ENCODE results near the gene COL11A2.
"Not testable (repeated sequence)": the region's sequence is repeated elsewhere in the genome, so short reads cannot be mapped to it uniquely, and the experiment has no call there.

COL11A2 gene

DNA sequence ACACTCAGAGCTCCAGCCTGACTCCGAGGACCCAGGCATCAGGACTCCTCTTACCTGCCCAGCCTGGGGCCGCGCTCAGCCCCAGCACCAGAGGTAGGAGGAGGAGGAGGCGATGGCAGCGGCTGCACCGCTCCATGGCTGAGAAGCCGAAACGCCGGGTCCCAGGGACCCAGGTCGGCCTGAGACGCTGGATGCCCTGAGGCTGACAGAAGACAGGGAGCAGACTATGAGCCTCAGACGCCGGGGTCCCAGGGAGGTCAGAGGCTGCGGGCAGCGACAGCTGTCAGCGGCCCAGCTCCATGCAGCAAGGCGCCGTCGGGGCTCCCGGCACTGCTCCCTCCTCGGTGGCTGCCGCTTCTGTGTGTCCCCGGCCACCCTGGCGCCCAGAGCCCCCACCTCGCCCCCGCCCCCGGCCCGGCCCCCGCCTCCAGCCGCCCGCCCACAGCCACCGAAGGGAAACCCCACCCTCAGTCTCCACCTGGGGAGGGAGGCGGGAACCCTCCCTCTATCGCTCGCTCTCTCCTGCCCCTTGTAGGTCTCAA is at the start of gene COL11A2:
Gene COL11A2, minus strand, starts transcription at position 363 of the 542 bp plus-strand sequence. Its CDS starts 227 bp downstream, at position 136.
- peak within 1 kb of the TSS; percentile 72 for H3K4me3 ChIP-seq (ENCODE audit: low read depth, low read length)

DNA sequence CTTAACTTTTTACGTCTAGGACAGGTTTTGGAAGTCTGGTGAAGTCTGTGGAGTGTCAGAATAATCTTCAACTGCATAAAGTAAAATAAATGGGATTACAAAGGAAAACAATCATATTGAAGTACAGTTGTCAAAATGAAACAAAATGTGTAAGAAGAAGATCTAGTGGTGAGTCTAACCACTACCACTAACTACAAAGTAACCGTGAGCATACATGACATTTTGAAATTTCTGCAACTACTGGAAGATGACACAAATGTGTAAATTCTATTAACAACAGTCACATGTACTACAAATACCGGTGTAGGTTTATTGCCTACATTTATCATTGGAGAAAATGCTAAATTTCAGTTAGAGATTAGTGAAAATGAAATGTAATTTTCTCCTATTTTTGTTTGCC is 49.7 kb upstream of the COL11A2 start:
- H3K4me3 ChIP-seq (ENCODE audit: low read depth, low read length), result no peak overlapping the region

DNA sequence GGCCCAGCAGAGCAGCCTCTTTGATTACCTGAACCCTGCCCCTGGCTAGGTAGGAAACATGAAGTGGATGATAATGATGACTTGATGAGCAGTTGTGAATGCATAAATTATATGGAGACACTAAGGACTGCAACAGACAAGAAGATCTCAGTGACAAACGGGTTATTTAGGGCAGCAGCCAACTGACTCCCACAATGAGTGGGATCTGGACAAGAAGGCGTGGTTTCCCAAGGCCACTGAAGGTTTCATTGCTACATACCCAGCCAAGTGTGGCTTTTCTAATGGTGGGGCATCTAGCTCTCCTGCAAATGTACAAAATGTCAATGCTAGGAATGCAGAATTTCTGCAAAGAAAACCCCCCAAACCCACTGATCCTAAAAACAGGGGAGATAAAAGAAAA is 45.5 kb upstream of the COL11A2 start:
- no peak overlapping the region for H3K4me3 ChIP-seq (ENCODE audit: low read depth, low read length)

DNA sequence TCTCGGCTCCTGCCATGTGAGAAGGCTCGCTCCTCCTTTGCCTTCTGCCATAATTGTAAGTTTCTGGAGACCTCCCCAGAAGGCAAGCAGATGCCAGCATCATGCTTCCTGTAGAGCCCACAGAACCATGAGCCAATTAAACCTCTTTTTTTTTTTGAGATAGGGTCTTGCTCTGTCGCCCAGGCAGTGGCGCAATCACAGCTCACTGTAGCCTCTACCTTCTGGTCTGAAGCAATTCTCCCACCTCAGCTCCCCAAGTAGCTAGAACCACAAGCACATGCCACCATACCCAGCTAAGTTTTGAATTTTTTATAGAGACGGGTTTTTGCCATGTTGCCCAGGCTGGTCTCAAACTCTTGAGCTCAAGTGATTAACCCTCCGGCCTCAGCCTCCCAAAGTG is 44.6 kb upstream of the COL11A2 start:
- no peak overlapping the region for H3K4me3 ChIP-seq (ENCODE audit: low read depth, low read length)

DNA sequence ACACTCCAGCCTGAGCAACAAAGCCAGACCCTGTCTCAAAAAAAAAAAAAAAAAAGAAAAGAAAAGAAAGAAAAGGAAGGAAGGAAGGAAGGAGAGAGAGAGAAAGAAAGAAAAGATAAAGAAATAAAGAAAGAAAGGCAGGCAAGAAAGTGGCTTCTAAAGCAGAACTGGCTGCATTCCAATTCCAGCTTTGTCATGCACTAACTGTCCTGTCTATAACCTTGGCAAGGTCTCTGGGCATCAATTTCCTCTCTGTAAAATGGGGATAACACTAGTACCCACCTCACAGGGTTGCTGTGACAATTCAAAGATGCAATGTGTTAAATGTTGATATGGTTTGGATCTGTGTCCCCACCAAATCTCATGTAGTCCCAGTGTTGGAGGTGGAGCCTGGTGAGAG is 44.1 kb upstream of the COL11A2 start:
- no peak overlapping the region for H3K4me3 ChIP-seq (ENCODE audit: low read depth, low read length)

DNA sequence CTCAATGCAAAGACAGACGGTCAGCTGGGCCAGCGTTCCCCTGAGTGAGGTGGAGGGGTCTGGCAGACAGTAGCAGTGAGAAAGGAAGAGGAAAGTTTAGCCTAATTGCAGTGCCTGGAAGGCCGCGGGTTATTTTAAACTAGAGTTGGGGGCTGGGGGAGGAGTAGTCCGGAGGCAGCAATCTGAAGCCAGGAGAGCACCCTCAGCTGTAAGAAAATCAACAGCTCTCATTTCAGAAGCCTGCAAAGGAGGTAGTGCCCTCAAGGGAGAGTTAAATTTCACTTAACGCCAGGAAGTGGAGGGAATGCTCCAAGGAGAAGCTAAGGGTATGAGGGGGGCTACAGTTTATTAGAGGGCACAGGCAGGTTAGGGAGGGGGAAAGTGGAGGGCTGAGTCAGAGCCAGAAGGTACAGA is 43.0 kb upstream of the COL11A2 start:
- no peak overlapping the region for H3K4me3 ChIP-seq (ENCODE audit: low read depth, low read length)

DNA sequence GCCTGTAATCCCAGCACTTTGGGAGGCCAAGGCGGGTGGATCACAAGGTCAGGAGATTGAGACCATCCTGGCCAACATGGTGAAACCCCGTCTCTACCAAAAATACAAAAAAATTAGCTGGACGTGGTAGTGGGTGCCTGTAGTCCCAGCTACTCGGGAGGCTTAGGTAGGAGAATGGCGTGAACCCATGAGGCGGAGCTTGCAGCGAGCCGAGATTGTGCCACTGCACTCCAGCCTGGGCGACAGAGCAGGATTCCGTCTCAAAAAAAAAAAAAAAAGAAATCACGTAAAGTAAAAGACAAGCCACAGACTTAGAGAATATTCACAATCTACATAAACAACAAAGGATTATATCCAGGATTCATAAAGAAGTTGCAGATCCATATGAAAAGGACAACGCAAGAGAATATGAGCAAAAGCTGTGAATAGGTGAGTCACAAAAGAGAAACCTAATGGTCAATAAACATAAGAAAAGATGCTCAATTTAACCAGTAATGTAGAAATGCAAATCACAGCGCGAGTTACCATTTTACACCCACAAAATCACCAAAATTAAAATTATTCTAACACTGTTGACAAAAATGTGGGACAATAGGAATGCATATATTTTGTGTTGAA is 34.3 kb upstream of the COL11A2 start:
- not testable (repeated sequence) for H3K4me3 ChIP-seq (ENCODE audit: low read depth, low read length)

DNA sequence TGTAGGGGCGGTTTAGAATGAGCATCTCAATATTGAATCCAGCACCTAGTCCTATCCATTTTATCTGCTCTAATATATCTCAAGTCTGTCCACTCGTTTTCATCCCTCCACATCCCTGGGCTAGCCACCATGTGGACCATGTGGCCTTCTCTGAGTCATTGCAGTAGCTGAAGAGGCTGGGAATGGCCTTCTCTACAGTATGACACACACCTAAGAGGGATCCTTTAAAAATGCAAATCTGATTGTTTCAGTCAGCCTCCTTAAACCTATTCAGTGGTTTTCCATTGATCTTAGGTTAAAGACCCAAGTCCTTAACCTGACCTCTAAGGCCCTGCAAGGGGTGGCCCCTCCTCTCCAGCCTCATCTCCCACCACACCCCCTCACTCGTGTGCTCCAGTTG is 25.4 kb upstream of the COL11A2 start:
- H3K4me3 ChIP-seq (ENCODE audit: low read depth, low read length), result no peak overlapping the region

DNA sequence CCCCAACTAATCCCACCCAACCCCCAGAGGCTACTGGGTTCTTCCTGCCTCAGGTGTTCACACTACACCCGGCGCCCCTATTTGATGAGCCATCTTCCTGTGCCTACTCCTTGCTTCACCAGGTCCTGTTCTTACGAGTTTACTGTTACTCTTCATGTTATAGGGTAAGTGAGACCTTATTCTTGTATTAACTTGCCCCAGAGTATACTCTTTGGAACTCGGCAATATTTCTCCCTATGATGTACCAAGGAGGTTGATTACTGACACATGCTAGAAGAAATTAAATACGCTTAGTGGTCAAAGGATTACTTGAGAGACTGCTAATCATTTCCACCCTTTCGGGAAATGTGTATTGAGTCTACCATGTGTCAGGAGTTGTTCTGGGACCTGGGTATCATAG is 25.0 kb upstream of the COL11A2 start:
- H3K4me3 ChIP-seq (ENCODE audit: low read depth, low read length), result no peak overlapping the region

DNA sequence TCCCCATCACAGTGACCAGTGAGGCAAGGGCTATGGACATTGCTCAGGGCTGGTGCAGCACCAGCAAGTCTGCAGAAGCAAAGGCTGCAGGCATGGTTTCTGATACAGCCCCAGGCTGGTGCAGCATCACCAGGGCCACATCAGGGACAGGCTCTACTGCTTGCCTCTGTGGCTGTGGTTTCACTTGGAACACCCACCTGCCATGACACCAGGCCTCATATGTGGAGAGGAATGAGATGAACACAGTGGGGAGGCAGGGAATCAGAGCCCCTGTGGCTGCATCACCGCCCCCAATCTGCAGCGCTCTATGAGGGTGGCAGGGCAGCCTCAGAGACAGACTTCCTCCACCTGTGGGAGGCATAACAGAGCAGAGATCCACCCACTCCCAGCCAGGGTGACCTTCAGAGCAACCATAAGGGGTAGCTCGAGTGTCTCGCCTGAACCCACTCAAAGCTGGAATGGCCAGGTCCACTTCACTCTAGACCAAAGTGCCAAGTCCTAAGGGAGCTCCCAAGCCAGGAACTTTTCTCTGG is 23.9 kb upstream of the COL11A2 start:
- H3K4me3 ChIP-seq (ENCODE audit: low read depth, low read length), result no peak overlapping the region

DNA sequence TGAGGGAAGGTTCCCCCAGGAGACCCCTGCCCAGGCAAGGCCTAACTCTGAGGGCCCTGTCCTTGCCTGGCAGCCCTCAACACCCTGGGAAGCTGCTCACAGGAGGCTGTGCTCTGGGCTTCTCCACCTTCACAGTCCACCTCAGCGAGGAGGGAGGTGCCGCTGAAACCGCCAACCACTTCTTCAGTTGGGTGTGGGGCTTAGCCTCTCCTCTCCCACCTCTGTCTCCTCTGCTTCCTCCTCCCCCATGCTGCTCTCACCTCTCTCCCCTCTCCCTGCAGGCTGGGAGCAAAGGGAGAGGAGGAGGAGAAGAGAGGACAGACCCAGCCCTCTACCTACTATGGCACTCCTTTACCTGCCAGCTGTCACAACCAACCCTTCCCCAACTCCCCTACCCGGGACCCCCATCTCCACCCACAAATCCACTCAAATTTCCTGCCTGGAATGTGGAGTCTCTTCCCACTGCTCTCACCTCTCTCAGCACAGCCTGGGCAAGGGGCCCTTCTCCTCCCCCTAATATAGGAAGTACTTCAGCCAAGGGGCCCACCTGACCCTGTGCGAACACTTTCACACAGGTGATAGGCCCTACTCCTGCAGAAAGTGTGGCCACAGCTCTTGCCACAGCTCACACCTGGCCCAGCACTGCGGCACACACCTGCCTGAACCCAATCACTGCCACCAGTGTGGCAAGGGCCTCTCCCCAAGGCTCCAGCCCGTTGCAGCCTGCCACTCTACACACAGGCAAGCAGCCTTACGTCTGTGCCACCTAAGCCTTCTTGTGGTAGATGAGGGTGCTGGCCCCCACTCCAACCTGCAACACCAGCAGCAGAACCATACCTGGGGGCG is 23.2 kb upstream of the COL11A2 start:
- no peak overlapping the region for H3K4me3 ChIP-seq (ENCODE audit: low read depth, low read length)

DNA sequence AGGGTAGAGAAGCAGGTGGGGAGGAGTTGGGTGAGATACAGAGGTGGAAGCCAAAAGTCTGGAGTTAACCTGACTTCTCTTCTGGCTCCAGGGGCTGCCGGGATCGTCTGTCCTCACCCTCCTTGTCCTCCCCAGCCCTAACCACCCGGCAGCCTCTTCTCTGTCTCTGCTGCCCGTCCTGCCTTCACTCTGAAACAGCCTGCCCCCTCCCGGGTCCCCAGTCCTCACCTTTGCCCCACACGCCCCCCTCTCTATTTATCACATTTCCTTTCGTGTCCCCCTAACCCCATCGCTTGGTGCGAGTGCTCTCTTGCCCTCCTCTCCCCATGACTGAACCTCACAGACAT is 21.7 kb upstream of the COL11A2 start:
- H3K4me3 ChIP-seq (ENCODE audit: low read depth, low read length), result peak overlapping the region; percentile 56

DNA sequence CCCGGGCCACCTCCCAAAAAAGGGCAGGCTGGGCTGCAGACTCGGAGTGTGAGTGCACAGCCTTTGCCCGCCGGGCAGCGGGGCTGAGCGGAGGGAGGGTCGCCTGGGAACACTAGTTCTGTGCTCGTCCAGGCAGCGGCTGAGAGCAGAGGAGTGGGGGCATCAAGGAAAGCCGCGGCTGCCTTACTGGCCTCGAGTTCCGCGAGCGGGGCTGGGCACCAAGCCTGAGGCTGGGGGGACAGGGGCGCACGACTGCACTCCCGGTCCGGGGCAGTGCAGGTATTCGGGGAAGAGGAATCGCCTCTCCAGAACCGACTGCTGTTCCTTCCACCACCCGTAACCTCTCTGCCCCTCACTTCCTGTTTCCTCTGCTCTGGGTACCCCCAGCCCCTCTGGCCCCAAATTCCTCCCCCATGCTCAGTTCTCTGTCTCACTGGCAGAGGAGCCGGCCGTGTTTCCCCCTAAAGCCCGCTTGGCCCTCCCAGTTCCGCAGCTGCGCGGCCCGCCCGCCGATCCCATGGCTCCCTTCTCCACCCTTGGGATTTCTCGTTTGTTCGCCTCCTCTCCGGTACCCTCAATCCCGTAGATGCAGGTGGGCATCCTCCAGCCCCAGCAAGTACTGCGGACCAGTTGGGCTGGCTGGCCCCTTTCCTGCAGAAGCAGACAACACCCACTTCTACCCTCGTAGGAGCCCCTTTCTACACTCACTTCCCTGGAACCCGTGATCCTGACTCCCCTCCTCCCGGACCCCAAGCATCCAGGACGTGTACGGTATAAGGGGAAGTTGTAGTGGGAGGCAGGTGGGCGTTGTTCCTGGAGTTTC is 21.1 kb upstream of the COL11A2 start:
- H3K4me3 ChIP-seq (ENCODE audit: low read depth, low read length), result peak overlapping the region; percentile 56

DNA sequence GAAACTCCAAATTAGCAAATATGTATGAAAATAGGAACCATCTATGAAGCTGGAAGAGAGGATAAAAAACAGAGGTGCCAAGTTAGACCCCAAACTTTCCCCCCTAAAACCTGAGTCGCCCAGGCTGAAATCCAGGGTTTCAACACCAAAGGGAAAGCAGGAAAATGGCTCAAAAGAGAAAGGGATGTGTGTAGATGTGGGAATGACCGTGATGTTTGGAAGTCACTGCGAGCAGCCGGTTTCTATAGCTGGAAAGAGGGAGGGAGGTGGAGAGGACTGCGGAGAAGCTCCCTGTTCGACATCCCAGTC is 20.5 kb upstream of the COL11A2 start:
- peak overlapping the region; percentile 56 for H3K4me3 ChIP-seq (ENCODE audit: low read depth, low read length)

DNA sequence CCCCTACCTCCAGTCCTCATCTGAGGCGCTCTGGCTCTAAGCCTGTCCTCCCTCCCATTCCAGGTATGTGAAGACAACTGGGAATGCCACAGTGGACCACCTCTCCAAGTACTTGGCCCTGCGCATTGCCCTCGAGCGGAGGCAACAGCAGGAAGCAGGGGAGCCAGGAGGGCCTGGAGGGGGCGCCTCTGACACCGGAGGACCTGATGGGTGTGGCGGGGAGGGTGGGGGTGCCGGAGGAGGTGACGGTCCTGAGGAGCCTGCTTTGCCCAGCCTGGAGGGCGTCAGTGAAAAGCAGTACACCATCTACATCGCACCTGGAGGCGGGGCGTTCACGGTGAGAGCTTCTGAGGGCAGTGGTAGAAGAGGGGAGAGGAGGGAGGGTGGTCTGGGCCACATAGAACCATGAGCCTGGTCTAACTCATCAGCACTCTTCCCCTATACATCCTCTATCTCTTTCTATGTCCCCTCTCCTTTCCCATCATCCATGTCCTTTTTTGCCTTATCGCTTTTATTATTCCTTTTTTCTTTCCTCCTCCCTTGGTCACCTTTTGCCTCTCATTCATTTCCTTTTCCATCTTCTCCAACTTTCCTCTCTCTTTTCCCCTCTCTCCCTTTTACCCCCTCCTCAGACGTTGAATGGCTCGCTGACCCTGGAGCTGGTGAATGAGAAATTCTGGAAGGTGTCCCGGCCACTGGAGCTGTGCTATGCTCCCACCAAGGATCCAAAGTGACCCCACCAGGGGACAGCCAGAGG is 19.6 kb upstream of the COL11A2 start:
- H3K4me3 ChIP-seq (ENCODE audit: low read depth, low read length), result no peak overlapping the region

DNA sequence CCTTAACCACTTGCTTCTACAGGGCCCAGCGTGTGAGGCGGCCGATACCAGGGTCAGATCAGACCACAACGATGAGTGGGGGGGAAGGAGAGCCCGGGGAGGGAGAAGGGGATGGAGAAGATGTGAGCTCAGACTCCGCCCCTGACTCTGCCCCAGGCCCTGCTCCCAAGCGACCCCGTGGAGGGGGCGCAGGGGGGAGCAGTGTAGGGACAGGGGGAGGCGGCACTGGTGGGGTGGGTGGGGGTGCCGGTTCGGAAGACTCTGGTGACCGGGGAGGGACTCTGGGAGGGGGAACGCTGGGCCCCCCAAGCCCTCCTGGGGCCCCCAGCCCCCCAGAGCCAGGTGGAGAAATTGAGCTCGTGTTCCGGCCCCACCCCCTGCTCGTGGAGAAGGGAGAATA is 18.9 kb upstream of the COL11A2 start:
- H3K4me3 ChIP-seq (ENCODE audit: low read depth, low read length), result no peak overlapping the region

DNA sequence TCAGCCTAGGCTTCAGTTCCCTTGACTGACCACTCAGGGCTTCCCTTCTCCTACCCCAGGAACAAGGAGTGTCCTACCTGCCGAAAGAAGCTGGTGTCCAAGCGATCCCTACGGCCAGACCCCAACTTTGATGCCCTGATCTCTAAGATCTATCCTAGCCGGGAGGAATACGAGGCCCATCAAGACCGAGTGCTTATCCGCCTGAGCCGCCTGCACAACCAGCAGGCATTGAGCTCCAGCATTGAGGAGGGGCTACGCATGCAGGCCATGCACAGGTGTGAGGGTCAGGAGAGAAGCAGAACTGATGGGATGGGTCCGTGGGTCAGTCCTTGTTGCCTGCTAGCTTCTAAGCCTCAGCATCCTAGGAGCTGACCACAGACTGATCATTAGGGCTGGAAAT is 17.6 kb upstream of the COL11A2 start:
- H3K4me3 ChIP-seq (ENCODE audit: low read depth, low read length), result no peak overlapping the region

DNA sequence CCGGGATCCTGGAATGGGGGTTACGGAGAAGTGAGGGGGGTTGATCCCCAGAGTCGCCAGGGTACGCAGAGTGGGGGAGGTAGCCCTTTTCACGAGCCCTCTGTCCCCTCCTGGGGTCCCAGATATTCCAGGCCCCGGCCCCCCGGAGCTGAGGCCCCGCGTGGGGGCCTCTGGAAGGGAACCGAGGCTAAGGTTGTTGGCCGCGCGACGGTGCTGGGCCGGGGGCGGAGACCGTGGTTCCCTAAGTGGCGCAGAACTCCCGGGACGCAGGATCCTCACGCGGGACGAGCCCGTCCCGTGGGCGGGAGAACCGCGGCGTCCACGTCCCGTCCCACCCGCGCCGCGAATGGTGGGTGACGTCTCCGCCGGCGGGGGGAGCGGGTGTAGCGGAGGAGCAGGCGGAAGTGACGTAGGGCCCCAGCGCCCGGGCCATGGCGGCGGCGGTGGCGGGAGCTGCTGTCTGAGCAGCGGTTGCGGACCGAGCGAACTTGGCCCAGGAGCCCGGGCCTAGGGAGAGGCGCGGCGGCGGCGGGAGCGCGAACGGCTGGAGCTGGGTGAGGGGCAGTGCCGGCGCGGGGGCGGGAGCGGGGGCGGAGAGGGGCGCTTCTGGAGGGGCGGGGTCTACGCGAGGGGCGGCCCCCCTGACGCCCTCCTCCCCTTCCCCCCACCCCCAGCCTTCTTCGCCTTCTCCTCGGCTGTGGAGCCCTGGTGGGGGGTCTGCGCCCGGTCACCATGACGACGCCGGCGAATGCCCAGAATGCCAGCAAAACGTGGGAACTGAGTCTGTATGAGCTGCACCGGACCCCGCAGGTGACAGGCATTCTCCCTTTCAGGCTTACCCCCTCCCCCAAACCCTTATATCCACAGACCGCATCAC is 16.1 kb upstream of the COL11A2 start, which contains the start of gene RING1:
Gene RING1, plus strand, starts transcription at position 410 of the 877 bp plus-strand sequence. Its CDS starts 323 bp downstream, at position 733.
- peak within 1 kb of the TSS; percentile 81 for H3K4me3 ChIP-seq (ENCODE audit: low read depth, low read length)

DNA sequence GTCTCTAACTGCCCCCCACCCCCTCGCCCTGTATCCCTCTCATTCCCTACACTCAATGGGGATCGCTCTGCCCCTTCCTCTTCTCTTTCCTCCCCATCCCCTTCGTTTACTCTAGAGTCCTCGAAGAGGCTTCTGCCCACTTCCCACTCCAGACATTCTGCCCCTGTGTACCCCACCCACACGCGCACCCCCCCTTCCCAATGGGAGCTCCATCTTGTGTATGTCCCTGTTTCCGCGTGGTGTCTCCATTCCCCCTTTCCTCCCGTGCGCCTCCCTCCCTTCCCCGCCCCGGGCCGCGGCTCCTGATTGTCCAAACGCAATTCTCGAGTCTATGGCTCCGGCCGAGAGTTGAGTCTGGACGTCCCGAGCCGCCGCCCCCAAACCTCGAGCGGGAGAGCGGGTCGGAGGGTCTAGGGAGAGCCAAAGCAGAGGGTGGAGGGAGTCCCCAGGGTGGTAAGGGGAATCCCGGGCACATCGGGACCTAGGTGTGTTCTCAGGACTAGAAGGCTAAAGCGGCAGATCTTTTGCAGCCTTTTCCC is 15.4 kb upstream of the COL11A2 start:
- H3K4me3 ChIP-seq (ENCODE audit: low read depth, low read length), result peak overlapping the region; percentile 81

All from iPS-11a (cell line).